MCF 10A (cell line): ENCODE measurements around the gene MED14. TPM values are rescaled to one million over a fixed set of nuclear protein-coding genes. Genes with fewer than 3 reads are reported as not detected.

Source experiments
- BruUV-seq: library from RNA; stranded (reverse); fragments of 400-500 nt; replicated peaks from 2 replicates; lab custom pipeline; 2021; lab: Mats Ljungman, UMichigan
- CTCF ChIA-PET: fragments of 300-600 bp; sonication (Branson Sonifier 250); formaldehyde crosslinking; extraction: SDS; loops from one replicate; lab custom pipeline; 2021; ENCODE audit warnings: antibody characterized with exemption, inconsistent platforms; lab: Yijun Ruan, JAX
- POLR2A ChIA-PET: fragments of 300-600, 350-650 bp; sonication (Branson Sonifier 250); formaldehyde crosslinking; extraction: SDS; loops from one replicate; lab custom pipeline; 2020; ENCODE audit warnings: antibody characterized with exemption, inconsistent platforms; lab: Yijun Ruan, JAX
- DNase-seq: peaks from one replicate; pipeline ENCODE4 v3.0.0-alpha.2; 2018; ENCODE audit not compliant: unreplicated experiment
- H3K27ac Mint-ChIP-seq: one replicate; pipeline ENCODE4 v1.8.0; 2022; ENCODE audit warnings: mild to moderate bottlenecking, low read depth, mixed read lengths; ENCODE audit not compliant: unreplicated experiment
- H3K27me3 Mint-ChIP-seq: one replicate; pipeline ENCODE4 v1.8.0; 2022; ENCODE audit warnings: mixed read lengths; ENCODE audit not compliant: insufficient read depth, unreplicated experiment
- H3K36me3 Mint-ChIP-seq: one replicate; pipeline ENCODE4 v1.8.0; 2022; ENCODE audit warnings: mild to moderate bottlenecking, moderate library complexity, mixed read lengths; ENCODE audit not compliant: insufficient read depth, unreplicated experiment
- H3K4me1 Mint-ChIP-seq: one replicate; pipeline ENCODE4 v1.8.0; 2022; ENCODE audit warnings: mixed read lengths; ENCODE audit not compliant: insufficient read depth, unreplicated experiment
- H3K4me3 Mint-ChIP-seq: one replicate; pipeline ENCODE4 v1.8.0; 2022; ENCODE audit warnings: mild to moderate bottlenecking, moderate library complexity, mixed read lengths; ENCODE audit not compliant: unreplicated experiment
- H3K9me3 Mint-ChIP-seq: one replicate; pipeline ENCODE4 v1.8.0; 2022; ENCODE audit warnings: mixed read lengths; ENCODE audit not compliant: unreplicated experiment
- intact Hi-C: fragments of 100-400 bp; cut with micrococcal nuclease; formaldehyde crosslinking; loops from 2 replicates; pipeline ENCODE4 v1.14.1; 2022
- total RNA-seq: library from RNA; stranded (reverse); gene quantifications from 2 replicates; pipeline ENCODE4 v1.2.3, GENCODE V29; 2022
- TF ChIP-seq, protein P1 (sequence below): fragments of 200-600 bp; IDR thresholded peaks from one replicate; pipeline ENCODE4 v1.8.0; 2022; ENCODE audit warnings: antibody characterized with exemption, mild to moderate bottlenecking; ENCODE audit not compliant: unreplicated experiment

The MED14 gene
- total RNA-seq, 1 experiment from 2014 or later: 36.4 TPM

DNA sequence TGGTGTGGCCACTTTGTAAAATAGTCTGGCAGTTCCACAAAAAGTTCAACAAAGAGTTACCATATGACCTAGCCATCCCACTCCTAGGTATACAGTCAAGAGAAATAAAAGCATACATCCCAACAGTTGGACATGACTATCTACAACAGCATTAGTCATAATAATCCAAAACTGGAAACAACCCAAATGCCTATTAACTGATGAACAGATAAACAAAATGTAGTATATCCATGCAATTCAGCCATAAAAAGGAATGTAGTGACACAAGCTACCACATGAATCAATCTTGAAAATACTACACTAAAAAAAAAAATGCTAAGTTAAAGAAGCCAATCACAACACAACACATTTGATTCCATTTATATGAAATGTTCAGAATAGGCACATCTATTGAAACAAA lies 16.1 kb downstream of the MED14 start:
- intact Hi-C loops: no loop called here
- ChIA-PET CTCF (interaction anchor here (0.6 to 1.6 kb wide), 2 partner anchors 75 to 388 kb away, joined by 3 to 5 read pairs; no protein-coding TSS in a partner anchor), POLR2A (interaction anchor here (0.7 to 2.1 kb wide), 2 partner anchors 11 to 16 kb away, joined by 3 to 7 read pairs; partner anchors contain the start of gene MED14)
- Mint-ChIP-seq H3K9me3 (no peaks in the 10 kb centered on the region), H3K27me3 (peaks cover 27% of the 10 kb centered on the region), H3K4me3 (no peak overlapping the region), H3K4me1 (no peaks in the 10 kb centered on the region), H3K36me3 (peaks cover 6% of the 10 kb centered on the region), H3K27ac (peak overlapping the region; percentile 33)
- TF ChIP-seq, protein P1, sequence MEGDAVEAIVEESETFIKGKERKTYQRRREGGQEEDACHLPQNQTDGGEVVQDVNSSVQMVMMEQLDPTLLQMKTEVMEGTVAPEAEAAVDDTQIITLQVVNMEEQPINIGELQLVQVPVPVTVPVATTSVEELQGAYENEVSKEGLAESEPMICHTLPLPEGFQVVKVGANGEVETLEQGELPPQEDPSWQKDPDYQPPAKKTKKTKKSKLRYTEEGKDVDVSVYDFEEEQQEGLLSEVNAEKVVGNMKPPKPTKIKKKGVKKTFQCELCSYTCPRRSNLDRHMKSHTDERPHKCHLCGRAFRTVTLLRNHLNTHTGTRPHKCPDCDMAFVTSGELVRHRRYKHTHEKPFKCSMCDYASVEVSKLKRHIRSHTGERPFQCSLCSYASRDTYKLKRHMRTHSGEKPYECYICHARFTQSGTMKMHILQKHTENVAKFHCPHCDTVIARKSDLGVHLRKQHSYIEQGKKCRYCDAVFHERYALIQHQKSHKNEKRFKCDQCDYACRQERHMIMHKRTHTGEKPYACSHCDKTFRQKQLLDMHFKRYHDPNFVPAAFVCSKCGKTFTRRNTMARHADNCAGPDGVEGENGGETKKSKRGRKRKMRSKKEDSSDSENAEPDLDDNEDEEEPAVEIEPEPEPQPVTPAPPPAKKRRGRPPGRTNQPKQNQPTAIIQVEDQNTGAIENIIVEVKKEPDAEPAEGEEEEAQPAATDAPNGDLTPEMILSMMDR: no peak
- peak; percentile 33 for DNase-seq
- BruUV-seq: no TSS peak

DNA sequence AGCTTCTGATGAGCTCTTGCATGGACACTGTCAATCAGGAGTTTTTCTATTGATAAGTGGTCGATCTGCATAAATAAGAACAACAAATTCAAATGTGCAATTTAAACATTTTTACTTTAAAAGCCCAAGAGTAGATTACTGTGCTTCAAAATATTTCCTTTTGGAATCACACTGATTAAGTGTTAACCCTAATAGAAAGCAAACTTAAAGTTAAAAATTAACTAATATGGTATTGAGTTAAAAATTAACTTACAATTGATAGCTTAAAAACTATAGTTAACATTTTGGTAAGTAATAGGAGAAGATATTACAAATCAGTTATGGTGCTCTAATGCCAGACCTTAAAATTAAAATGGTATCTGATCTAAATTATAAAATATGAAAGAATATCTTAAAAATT lies 25.9 kb downstream of the MED14 start:
- intact Hi-C loops: no loop called here
- Mint-ChIP-seq H3K27me3 (peaks cover 22% of the 10 kb centered on the region), H3K27ac (no peak overlapping the region), H3K4me1 (no peaks in the 10 kb centered on the region), H3K4me3 (no peak overlapping the region), H3K36me3 (peaks cover 57% of the 10 kb centered on the region), H3K9me3 (no peaks in the 10 kb centered on the region)
- ChIA-PET CTCF (interaction anchor here (0.6 to 0.7 kb wide), 2 partner anchors 28 to 36 kb away, joined by 3 to 4 read pairs; no protein-coding TSS in a partner anchor), POLR2A (interaction anchor here (0.9 kb wide), 1 partner anchor 12 kb away, joined by 3 read pairs; no protein-coding TSS in a partner anchor)
- no peak for DNase-seq
- BruUV-seq: no TSS peak
- TF ChIP-seq, protein P1: no peak

DNA sequence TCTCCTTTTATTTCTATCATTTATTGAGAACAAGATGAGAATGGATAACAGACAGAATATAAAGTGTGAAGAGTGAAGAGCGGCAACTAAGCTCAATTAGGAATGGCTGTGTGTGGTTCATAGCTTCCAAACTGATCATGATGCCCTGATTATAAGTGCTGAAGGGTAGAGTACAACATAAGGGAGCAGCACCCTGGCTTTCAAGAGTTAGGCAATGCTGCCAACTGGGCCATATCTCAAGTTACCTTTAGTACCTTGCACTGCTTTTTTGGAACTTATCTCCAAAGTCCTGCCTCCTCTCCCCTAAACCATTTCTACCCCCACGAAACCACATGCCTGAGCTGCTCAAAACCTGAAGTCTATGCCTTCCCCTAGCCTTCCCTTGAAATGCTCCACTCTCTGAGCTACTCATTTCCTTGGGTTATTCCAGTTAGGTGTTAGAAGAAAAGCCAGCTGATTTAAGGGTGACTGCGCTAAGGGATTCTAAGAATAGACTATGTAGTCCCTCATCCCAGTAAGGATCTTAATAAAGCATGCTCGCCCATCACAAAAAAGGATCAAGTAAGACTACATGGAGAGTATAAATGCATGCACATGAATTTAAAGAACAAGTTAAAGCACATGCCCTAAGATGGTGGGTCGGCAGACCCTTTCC lies 29.6 kb downstream of the MED14 start:
- no peak overlapping the region for H3K4me3 Mint-ChIP-seq
- no peaks in the 10 kb centered on the region for H3K4me1 Mint-ChIP-seq
- H3K9me3 Mint-ChIP-seq: no peaks in the 10 kb centered on the region
- H3K27ac Mint-ChIP-seq: no peak overlapping the region
- no TSS peak for BruUV-seq
- peaks cover 22% of the 10 kb centered on the region for H3K27me3 Mint-ChIP-seq
- ChIA-PET CTCF (no interaction called here), POLR2A (no interaction called here)
- peaks cover 44% of the 10 kb centered on the region for H3K36me3 Mint-ChIP-seq
- intact Hi-C loops: no loop called here
- no peak for DNase-seq
- TF ChIP-seq, protein P1: no peak

DNA sequence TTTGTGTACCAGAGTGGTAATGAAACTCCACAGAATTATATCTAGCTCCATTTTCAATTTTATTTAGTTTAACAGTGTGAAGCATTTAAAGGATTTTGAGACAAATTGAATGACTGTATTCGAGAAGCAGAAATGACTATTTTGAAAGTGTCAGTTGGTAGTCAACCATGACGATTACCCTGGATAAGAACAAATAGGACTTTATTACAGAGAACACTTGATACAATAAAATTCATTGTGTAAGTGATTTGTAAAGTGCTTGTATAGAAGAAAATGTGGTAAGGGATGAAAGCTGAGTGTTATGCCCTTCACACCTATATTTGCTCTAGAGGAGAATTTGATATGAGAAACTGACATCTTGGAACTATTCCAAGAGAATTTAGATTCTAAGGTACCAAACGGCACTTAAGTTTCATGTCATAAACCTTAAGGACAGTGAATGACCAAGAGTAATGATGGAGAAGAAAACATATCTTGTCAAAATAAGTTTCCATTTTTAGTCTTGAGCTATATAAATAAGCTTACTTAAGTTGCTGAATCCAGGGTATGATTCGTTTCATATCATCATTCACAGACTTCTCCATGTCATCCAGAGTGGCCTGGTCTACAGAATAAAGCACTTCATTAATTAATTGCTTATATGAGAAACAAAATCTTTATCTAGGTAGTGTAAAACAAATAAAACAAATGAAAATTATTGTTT lies 34.6 kb downstream of the MED14 start:
- no peak overlapping the region for H3K4me3 Mint-ChIP-seq
- POLR2A ChIA-PET: interaction anchor here (0.6 to 0.8 kb wide), 3 partner anchors 12 to 113 kb away, joined by 3 read pairs; no protein-coding TSS in a partner anchor

More for the DNA sequence above, 34.6 kb downstream of the MED14 start:
- H3K9me3 Mint-ChIP-seq: no peaks in the 10 kb centered on the region
- no TSS peak for BruUV-seq
- peaks cover 5% of the 10 kb centered on the region for H3K27me3 Mint-ChIP-seq
- no peaks in the 10 kb centered on the region for H3K4me1 Mint-ChIP-seq
- no peak for DNase-seq
- H3K27ac Mint-ChIP-seq: no peak overlapping the region
- intact Hi-C loops: no loop called here
- peaks cover 28% of the 10 kb centered on the region for H3K36me3 Mint-ChIP-seq
- CTCF ChIA-PET: no interaction called here
- TF ChIP-seq, protein P1: no peak
